A549 treated with RU486 at 1 μM for 4 hours (cell line): ENCODE results near the gene RUSF1. TPM values are rescaled to one million over a fixed set of nuclear protein-coding genes. Genes with fewer than 3 reads are reported as not detected.

Experiments
- total RNA-seq: library from RNA; stranded (reverse); fragments of 200-300 nt; extraction: Qiagen RNA extraction; gene quantifications from 5 replicates; pipeline ENCODE4 v1.2.3, GENCODE V29; 2022; ENCODE audit warnings: low read depth

Gene RUSF1
- total RNA-seq = 37.6 to 55.0 TPM (median 50.6 TPM) in 5 replicates

GRCh38 chr16:31507929-31508705 is at the start of gene RUSF1:
RUSF1 (minus strand) TSS chr16:31508391; CDS start chr16:31508373, 18 bp downstream.

DNA sequence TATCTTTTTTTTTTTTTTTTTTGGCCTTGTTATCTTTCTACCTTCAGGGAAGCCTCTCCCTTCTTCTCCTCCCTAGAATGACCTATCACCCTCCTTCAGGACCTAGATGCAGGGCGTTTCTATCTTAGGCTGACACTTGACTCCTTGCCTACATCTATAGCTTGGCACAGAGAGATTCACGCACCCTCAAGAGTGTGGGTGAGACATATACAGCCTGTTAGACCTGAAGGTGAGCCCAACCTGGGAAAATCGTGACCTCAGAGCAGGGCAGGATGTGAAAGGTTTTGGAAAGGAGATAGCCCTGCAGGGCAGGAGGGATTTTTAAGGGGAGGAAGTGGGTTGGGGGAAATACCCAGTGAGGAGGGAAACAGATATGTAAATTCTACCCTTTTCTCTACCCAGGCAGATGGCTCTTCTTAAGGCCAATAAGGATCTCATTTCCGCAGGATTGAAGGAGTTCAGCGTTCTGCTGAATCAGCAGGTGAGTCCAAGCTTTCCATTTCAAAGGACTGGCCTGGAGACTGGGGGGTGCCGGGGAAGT is 19.6 kb upstream of the RUSF1 start, which contains the start of gene AHSP:
AHSP (plus strand) TSS at position 167 of the 541 bp plus-strand sequence; CDS start at position 407, 240 bp downstream.

GRCh38 chr16:31483081-31483480 is 25.1 kb downstream of the RUSF1 start, which contains the start of gene SLC5A2:
SLC5A2 (plus strand) TSS chr16:31483123; CDS start chr16:31483137, 14 bp downstream.

GRCh38 chr16:31471875-31472708 is 36.1 kb downstream of the RUSF1 start, which contains the start of gene TGFB1I1:
TGFB1I1 (plus strand) TSS chr16:31472152; CDS start chr16:31472189, 37 bp downstream.

GRCh38 chr16:31458844-31459686 is 49.1 kb downstream of the RUSF1 start, which contains the start of gene ARMC5:
ARMC5 (plus strand) TSS chr16:31459501; CDS start chr16:31459525, 24 bp downstream.

Other genes with a start within 250 kb of the RUSF1 start
- gene ITGAM, start 248.4 kb downstream of the RUSF1 start, total RNA-seq = 1.9 to 2.9 TPM (median 2.1 TPM) in 5 replicates
- gene ITGAX, start 153.2 kb downstream of the RUSF1 start, total RNA-seq = 1.1 to 1.6 TPM (median 1.2 TPM) in 5 replicates
- gene ITGAD, start 115.1 kb downstream of the RUSF1 start, total RNA-seq = not detected in 5 replicates
- not detected in 5 replicates for gene COX6A2, start 80.0 kb downstream of the RUSF1 start, total RNA-seq
- 0.06 to 0.15 TPM (median 0.08 TPM) in 4 of 5 replicates, not detected in the other for gene ZNF843, start 65.6 kb downstream of the RUSF1 start, total RNA-seq
- 6.0 to 12.7 TPM (median 11.2 TPM) in 5 replicates for gene ARMC5, start 48.9 kb downstream of the RUSF1 start, total RNA-seq
- 36.6 to 57.9 TPM (median 44.1 TPM) in 5 replicates for gene TGFB1I1, start 36.2 kb downstream of the RUSF1 start, total RNA-seq
- 0.13 to 0.29 TPM in 2 of 5 replicates, not detected in the others for gene SLC5A2, start 25.3 kb downstream of the RUSF1 start, total RNA-seq
- gene AHSP, start 19.5 kb upstream of the RUSF1 start, total RNA-seq = not detected in 5 replicates